GM23338 (cell line): ENCODE data around the gene PIK3AP1. TPM values are rescaled to one million over a fixed set of nuclear protein-coding genes. Genes with fewer than 3 reads are reported as not detected.

Experiments used
- ATAC-seq: fragments of 200-7000 bp; cut with Tn5 transposase; 3 replicates; pipeline ENCODE4 v1.9.1; 2020
- DNase-seq: peaks from one replicate; pipeline ENCODE4 v3.0.0-alpha.2; 2015; ENCODE audit warnings: low spot score
- H2AFZ ChIP-seq: fragments of 200-600 bp; sonication (generic); 2 replicates; pipeline ENCODE4 v1.8.0; 2016; ENCODE audit warnings: antibody characterized with exemption, mild to moderate bottlenecking, moderate library complexity
- H3F3A ChIP-seq: fragments of 200-600 bp; sonication (generic); replicated peaks from 2 replicates; pipeline ENCODE4 v1.8.0; 2017; ENCODE audit warnings: antibody characterized with exemption, mixed run types, low read depth
- H3K27ac ChIP-seq: fragments of 200-600 bp; sonication (generic); 2 replicates; pipeline ENCODE4 v1.6.1; 2016; ENCODE audit warnings: low read depth
- H3K27me3 ChIP-seq: fragments of 200-600 bp; sonication (generic); 2 replicates; pipeline ENCODE4 v1.8.0; 2016; ENCODE audit warnings: mild to moderate bottlenecking, mixed run types, moderate library complexity; ENCODE audit not compliant: insufficient read depth
- H3K36me3 ChIP-seq: fragments of 200-600 bp; sonication (generic); 2 replicates; pipeline ENCODE4 v1.8.0; 2016; ENCODE audit warnings: mild to moderate bottlenecking; ENCODE audit not compliant: insufficient read depth
- H3K4me1 ChIP-seq: fragments of 200-600 bp; sonication (generic); 2 replicates; pipeline ENCODE4 v1.8.0; 2016; ENCODE audit warnings: mild to moderate bottlenecking, moderate library complexity; ENCODE audit not compliant: insufficient read depth
- H3K4me2 ChIP-seq: fragments of 200-600 bp; sonication (generic); 2 replicates; pipeline ENCODE4 v1.7.1; 2017; ENCODE audit warnings: mixed run types
- H3K4me3 ChIP-seq: fragments of 200-600 bp; sonication (generic); 2 replicates; pipeline ENCODE4 v1.6.1; 2016; ENCODE audit warnings: mixed run types
- H3K79me2 ChIP-seq: fragments of 200-600 bp; sonication (generic); replicated peaks from 2 replicates; pipeline ENCODE4 v1.8.0; 2017; ENCODE audit warnings: mild to moderate bottlenecking; ENCODE audit not compliant: insufficient read depth
- H3K9me2 ChIP-seq: fragments of 200-600 bp; sonication (generic); 2 replicates; pipeline ENCODE4 v1.8.0; 2017; ENCODE audit not compliant: insufficient read depth
- H4K20me1 ChIP-seq: fragments of 200-600 bp; sonication (generic); replicated peaks from 2 replicates; pipeline ENCODE4 v1.8.0; 2017; ENCODE audit warnings: mild to moderate bottlenecking; ENCODE audit not compliant: insufficient read depth
- H3K27ac Mint-ChIP-seq: 2 replicates; pipeline ENCODE4 v1.8.0; 2020; ENCODE audit warnings: inconsistent platforms, mild to moderate bottlenecking, moderate library complexity, mixed read lengths
- H3K27me3 Mint-ChIP-seq: 3 replicates; pipeline ENCODE4 v1.8.0; 2022; ENCODE audit warnings: low read depth, mild to moderate bottlenecking, moderate library complexity, mixed read lengths, inconsistent platforms; ENCODE audit not compliant: insufficient read depth, poor library complexity
- H3K36me3 Mint-ChIP-seq: 3 replicates; pipeline ENCODE4 v1.8.0; 2021; ENCODE audit warnings: low read depth, mild to moderate bottlenecking, inconsistent platforms, moderate library complexity, mixed read lengths
- H3K4me1 Mint-ChIP-seq: 3 replicates; pipeline ENCODE4 v1.8.0; 2020; ENCODE audit warnings: mild to moderate bottlenecking, inconsistent platforms, mixed read lengths
- H3K4me3 Mint-ChIP-seq: 3 replicates; pipeline ENCODE4 v1.8.0; 2021; ENCODE audit warnings: moderate library complexity, mild to moderate bottlenecking, inconsistent platforms, mixed read lengths
- H3K9me3 Mint-ChIP-seq: 3 replicates; pipeline ENCODE4 v1.8.0; 2020; ENCODE audit warnings: moderate library complexity, mild to moderate bottlenecking, inconsistent platforms, mixed read lengths
- CTCF ChIP-seq, 2 experiments: fragments of 200-600 bp in 1 of 2; sonication (generic) in 1 of 2; conservative IDR thresholded peaks; 2 replicates each; pipeline versions ENCODE4 v1.5.1 to v1.6.1; 2016 to 2017; ENCODE audit warnings: antibody characterized with exemption in 2 of 2, low read depth in 2 of 2, mild to moderate bottlenecking in 2 of 2, moderate library complexity in 1 of 2
- EZH2 ChIP-seq: fragments of 200-600 bp; sonication (generic); IDR thresholded peaks from one replicate; pipeline ENCODE4 v1.8.0; 2017; ENCODE audit warnings: antibody characterized with exemption, mild to moderate bottlenecking, low read depth; ENCODE audit not compliant: unreplicated experiment
- EZH2phosphoT487 ChIP-seq: fragments of 200-600 bp; sonication (generic); IDR thresholded peaks from one replicate; pipeline ENCODE4 v1.8.1; 2018; ENCODE audit warnings: antibody characterized with exemption; ENCODE audit not compliant: unreplicated experiment
- JUNB ChIP-seq: IDR thresholded peaks from one replicate; pipeline ENCODE4 v1.6.1; 2016; ENCODE audit warnings: antibody characterized with exemption; ENCODE audit not compliant: unreplicated experiment
- NANOG ChIP-seq: IDR thresholded peaks from 2 replicates; pipeline ENCODE4 v1.6.1; 2016; ENCODE audit warnings: antibody characterized with exemption, borderline replicate concordance
- STAT1 ChIP-seq: IDR thresholded peaks from one replicate; pipeline ENCODE4 v1.6.1; 2016; ENCODE audit warnings: antibody characterized with exemption; ENCODE audit not compliant: unreplicated experiment
- ZNF114 ChIP-seq: fragments of 250-450 bp; sonication (Bioruptor Pico); IDR thresholded peaks from 2 replicates; pipeline ENCODE4 v1.5.0; 2020; ENCODE audit warnings: mild to moderate bottlenecking, moderate library complexity
- ZNF331 ChIP-seq: fragments of 250-450 bp; sonication (Bioruptor Pico); IDR thresholded peaks from 2 replicates; pipeline ENCODE4 v1.5.0; 2020; ENCODE audit warnings: low read depth, mild to moderate bottlenecking, moderate library complexity
- polyA plus RNA-seq: library from polyadenylated mRNA; unstranded; fragments of >200 nt; fragmentation: Nextera tagmentation; extraction: Ambion mirVana; gene quantifications from 2 replicates; pipeline ENCODE4 v1.2.1, GENCODE V29; 2016
- total RNA-seq: library from RNA; depleted of rRNA; stranded (reverse); fragments of >200 nt; shearing (Covaris generic); gene quantifications from 2 replicates; pipeline ENCODE4 v1.2.3, GENCODE V29; 2014
- TF ChIP-seq, protein P1 (sequence below): IDR thresholded peaks from 2 replicates; pipeline ENCODE4 v1.6.1; 2016; ENCODE audit warnings: antibody characterized with exemption
- TF ChIP-seq, protein P2 (sequence below): fragments of 250-450 bp; sonication (Bioruptor Pico); IDR thresholded peaks from 2 replicates; pipeline ENCODE4 v1.5.0; 2020; ENCODE audit warnings: mild to moderate bottlenecking, moderate library complexity

Gene PIK3AP1
- total and polyA plus RNA-seq, 2 experiments from 2014 or later, result 0.65 to 2.3 TPM

- Histone ChIP-seq H3F3A (no peaks in the 10 kb centered on the region), H3K27me3 (no peaks in the 10 kb centered on the region), H2AFZ (no peak overlapping the region), H3K9me2 (peaks cover 6% of the 10 kb centered on the region), H4K20me1 (no peaks in the 10 kb centered on the region), H3K4me1 (no peaks in the 10 kb centered on the region), H3K79me2 (no peaks in the 10 kb centered on the region), H3K36me3 (no peaks in the 10 kb centered on the region), H3K4me2 (no peak overlapping the region), H3K4me3 (no peak overlapping the region), H3K27ac (no peak overlapping the region)
- DNase-seq, result no peak
- peaks cover 7% of the 10 kb centered on the region; the same call in 2 of the 3 replicates for H3K4me1 Mint-ChIP-seq
- H3K4me3 Mint-ChIP-seq, result no peak overlapping the region
- H3K9me3 Mint-ChIP-seq, result no peaks in the 10 kb centered on the region
- no peak overlapping the region for H3K27ac Mint-ChIP-seq
- ATAC-seq, result no peak
- TF ChIP-seq EZH2phosphoT487 (no peak), CTCF (conservative IDR thresholded peaks at IDR 0.05; ENCODE audit: low read depth in 2 of 2) (no peak), JUNB (no peak), EZH2 (no peak), NANOG (no peak), ZNF114 (CRISPR knock-in tag) (no peak), STAT1 (no peak), ZNF331 (CRISPR knock-in tag) (no peak)
- TF ChIP-seq, protein P1, sequence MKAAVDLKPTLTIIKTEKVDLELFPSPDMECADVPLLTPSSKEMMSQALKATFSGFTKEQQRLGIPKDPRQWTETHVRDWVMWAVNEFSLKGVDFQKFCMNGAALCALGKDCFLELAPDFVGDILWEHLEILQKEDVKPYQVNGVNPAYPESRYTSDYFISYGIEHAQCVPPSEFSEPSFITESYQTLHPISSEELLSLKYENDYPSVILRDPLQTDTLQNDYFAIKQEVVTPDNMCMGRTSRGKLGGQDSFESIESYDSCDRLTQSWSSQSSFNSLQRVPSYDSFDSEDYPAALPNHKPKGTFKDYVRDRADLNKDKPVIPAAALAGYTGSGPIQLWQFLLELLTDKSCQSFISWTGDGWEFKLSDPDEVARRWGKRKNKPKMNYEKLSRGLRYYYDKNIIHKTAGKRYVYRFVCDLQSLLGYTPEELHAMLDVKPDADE, result no peak
- TF ChIP-seq, protein P2, sequence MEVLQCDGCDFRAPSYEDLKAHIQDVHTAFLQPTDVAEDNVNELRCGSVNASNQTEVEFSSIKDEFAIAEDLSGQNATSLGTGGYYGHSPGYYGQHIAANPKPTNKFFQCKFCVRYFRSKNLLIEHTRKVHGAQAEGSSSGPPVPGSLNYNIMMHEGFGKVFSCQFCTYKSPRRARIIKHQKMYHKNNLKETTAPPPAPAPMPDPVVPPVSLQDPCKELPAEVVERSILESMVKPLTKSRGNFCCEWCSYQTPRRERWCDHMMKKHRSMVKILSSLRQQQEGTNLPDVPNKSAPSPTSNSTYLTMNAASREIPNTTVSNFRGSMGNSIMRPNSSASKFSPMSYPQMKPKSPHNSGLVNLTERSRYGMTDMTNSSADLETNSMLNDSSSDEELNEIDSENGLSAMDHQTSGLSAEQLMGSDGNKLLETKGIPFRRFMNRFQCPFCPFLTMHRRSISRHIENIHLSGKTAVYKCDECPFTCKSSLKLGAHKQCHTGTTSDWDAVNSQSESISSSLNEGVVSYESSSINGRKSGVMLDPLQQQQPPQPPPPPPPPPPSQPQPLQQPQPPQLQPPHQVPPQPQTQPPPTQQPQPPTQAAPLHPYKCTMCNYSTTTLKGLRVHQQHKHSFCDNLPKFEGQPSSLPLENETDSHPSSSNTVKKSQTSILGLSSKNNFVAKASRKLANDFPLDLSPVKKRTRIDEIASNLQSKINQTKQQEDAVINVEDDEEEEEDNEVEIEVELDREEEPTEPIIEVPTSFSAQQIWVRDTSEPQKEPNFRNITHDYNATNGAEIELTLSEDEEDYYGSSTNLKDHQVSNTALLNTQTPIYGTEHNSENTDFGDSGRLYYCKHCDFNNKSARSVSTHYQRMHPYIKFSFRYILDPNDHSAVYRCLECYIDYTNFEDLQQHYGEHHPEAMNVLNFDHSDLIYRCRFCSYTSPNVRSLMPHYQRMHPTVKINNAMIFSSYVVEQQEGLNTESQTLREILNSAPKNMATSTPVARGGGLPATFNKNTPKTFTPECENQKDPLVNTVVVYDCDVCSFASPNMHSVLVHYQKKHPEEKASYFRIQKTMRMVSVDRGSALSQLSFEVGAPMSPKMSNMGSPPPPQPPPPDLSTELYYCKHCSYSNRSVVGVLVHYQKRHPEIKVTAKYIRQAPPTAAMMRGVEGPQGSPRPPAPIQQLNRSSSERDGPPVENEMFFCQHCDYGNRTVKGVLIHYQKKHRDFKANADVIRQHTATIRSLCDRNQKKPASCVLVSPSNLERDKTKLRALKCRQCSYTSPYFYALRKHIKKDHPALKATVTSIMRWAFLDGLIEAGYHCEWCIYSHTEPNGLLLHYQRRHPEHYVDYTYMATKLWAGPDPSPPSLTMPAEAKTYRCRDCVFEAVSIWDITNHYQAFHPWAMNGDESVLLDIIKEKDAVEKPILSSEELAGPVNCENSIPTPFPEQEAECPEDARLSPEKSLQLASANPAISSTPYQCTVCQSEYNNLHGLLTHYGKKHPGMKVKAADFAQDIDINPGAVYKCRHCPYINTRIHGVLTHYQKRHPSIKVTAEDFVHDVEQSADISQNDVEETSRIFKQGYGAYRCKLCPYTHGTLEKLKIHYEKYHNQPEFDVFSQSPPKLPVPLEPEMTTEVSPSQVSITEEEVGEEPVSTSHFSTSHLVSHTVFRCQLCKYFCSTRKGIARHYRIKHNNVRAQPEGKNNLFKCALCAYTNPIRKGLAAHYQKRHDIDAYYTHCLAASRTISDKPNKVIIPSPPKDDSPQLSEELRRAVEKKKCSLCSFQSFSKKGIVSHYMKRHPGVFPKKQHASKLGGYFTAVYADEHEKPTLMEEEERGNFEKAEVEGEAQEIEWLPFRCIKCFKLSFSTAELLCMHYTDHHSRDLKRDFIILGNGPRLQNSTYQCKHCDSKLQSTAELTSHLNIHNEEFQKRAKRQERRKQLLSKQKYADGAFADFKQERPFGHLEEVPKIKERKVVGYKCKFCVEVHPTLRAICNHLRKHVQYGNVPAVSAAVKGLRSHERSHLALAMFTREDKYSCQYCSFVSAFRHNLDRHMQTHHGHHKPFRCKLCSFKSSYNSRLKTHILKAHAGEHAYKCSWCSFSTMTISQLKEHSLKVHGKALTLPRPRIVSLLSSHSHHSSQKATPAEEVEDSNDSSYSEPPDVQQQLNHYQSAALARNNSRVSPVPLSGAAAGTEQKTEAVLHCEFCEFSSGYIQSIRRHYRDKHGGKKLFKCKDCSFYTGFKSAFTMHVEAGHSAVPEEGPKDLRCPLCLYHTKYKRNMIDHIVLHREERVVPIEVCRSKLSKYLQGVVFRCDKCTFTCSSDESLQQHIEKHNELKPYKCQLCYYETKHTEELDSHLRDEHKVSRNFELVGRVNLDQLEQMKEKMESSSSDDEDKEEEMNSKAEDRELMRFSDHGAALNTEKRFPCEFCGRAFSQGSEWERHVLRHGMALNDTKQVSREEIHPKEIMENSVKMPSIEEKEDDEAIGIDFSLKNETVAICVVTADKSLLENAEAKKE, result no peak
- no peaks in the 10 kb centered on the region for H3K27me3 Mint-ChIP-seq
- H3K36me3 Mint-ChIP-seq, result no peaks in the 10 kb centered on the region
These were observed 43.8 kb downstream of the PIK3AP1 start for GRCh38 chr10:96676272-96677112.
